ENCODE measurements around the gene METTL25.
"Not testable (repeated sequence)": the region's sequence is repeated elsewhere in the genome, so short reads cannot be mapped to it uniquely, and the experiment has no call there.

Gene METTL25

GRCh38 chr12:82358200-82359114 is at the start of gene METTL25, which contains the start of gene CCDC59:
TSS of gene METTL25 (plus strand) at chr12:82358529. CDS start at chr12:82358566, 37 bp downstream.
TSS of gene CCDC59 (minus strand) at chr12:82358387. CDS start at chr12:82358376, 11 bp downstream.
- DNase-seq (ENCODE audit: low read depth, low spot score), result peak; percentile 99

- DNase-seq (ENCODE audit: low read depth, low spot score), result no peak
Observed at GRCh38 chr12:82314406-82314892, 43.9 kb upstream of the METTL25 start.

- DNase-seq (ENCODE audit: low read depth, low spot score), result no peak
Observed at GRCh38 chr12:82319276-82319675, 39.1 kb upstream of the METTL25 start.

- DNase-seq (ENCODE audit: low read depth, low spot score), result no peak
Observed at GRCh38 chr12:82325540-82326336, 32.6 kb upstream of the METTL25 start.

GRCh38 chr12:82326905-82327503 is 31.3 kb upstream of the METTL25 start:
- DNase-seq (ENCODE audit: low read depth, low spot score), result no peak

GRCh38 chr12:82327861-82328260 is 30.5 kb upstream of the METTL25 start:
- DNase-seq (ENCODE audit: low read depth, low spot score), result no peak

- DNase-seq (ENCODE audit: low read depth, low spot score), result no peak
Observed at GRCh38 chr12:82329508-82329907, 28.8 kb upstream of the METTL25 start.

- no peak for DNase-seq (ENCODE audit: low read depth, low spot score)
Observed at GRCh38 chr12:82350161-82350560, 8.2 kb upstream of the METTL25 start.

GRCh38 chr12:82351390-82351789 is 6.9 kb upstream of the METTL25 start:
- no peak for DNase-seq (ENCODE audit: low read depth, low spot score)

GRCh38 chr12:82357340-82357739 is 989 bp upstream of the METTL25 start:
- no peak for DNase-seq (ENCODE audit: low read depth, low spot score)

GRCh38 chr12:82357845-82358199 is 507 bp upstream of the METTL25 start:
- no peak for DNase-seq (ENCODE audit: low read depth, low spot score)

GRCh38 chr12:82359115-82359478 is 768 bp downstream of the METTL25 start:
- DNase-seq (ENCODE audit: low read depth, low spot score), result no peak

GRCh38 chr12:82360834-82361233 is 2.5 kb downstream of the METTL25 start:
- not testable (repeated sequence) for DNase-seq (ENCODE audit: low read depth, low spot score)

GRCh38 chr12:82361461-82361915 is 3.2 kb downstream of the METTL25 start:
- no peak for DNase-seq (ENCODE audit: low read depth, low spot score)

- no peak for DNase-seq (ENCODE audit: low read depth, low spot score)
Observed at GRCh38 chr12:82363990-82364389, 5.7 kb downstream of the METTL25 start.

- DNase-seq (ENCODE audit: low read depth, low spot score), result no peak
Observed at GRCh38 chr12:82366197-82366596, 7.9 kb downstream of the METTL25 start.

GRCh38 chr12:82375201-82375600 is 16.9 kb downstream of the METTL25 start:
- no peak for DNase-seq (ENCODE audit: low read depth, low spot score)

- no peak for DNase-seq (ENCODE audit: low read depth, low spot score)
Observed at GRCh38 chr12:82378997-82379396, 20.7 kb downstream of the METTL25 start.

- DNase-seq (ENCODE audit: low read depth, low spot score), result no peak
Observed at GRCh38 chr12:82383930-82384552, 25.7 kb downstream of the METTL25 start.

- no peak for DNase-seq (ENCODE audit: low read depth, low spot score)
Observed at GRCh38 chr12:82398879-82399278, 40.5 kb downstream of the METTL25 start.

- no peak for DNase-seq (ENCODE audit: low read depth, low spot score)
Observed at GRCh38 chr12:82400819-82401218, 42.5 kb downstream of the METTL25 start.

Measured in activated naive CD8-positive, alpha-beta T cell treated with anti-CD3 and anti-CD28 coated beads, Interleukin-2, amount 50 U/mL, for 16 hours (primary cell).